GM18873 (cell line): Measurements from ENCODE around the gene KCNMA1.

Experiments
- ATAC-seq: cut with Tn5 transposase; IDR thresholded peaks from one replicate; pipeline ENCODE4 v1.9.1; 2021; ENCODE audit warnings: mild to moderate bottlenecking, moderate library complexity, moderate number of reproducible peaks; ENCODE audit not compliant: unreplicated experiment, low FRiP score

The KCNMA1 gene

DNA sequence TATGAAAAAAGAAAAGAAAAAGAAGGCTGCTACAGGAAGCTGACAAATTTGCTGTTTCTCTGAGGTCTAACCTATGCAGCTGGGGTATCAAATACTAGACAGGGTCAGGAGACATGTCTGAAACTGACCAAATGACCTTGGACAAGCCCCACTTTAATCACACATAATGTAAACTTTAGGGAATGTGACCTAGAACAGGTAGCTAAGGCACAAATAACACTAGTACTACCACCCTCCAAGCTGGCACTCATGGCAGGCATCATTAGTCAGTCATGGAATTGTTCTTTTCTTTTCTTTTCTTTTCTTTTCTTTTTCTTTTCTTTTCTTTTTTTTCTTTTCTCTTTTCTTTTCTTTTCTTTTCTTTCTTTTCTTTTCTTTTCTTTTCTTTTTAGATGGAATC lies 250.4 kb downstream of the KCNMA1 start:
- ATAC-seq, result no peak

DNA sequence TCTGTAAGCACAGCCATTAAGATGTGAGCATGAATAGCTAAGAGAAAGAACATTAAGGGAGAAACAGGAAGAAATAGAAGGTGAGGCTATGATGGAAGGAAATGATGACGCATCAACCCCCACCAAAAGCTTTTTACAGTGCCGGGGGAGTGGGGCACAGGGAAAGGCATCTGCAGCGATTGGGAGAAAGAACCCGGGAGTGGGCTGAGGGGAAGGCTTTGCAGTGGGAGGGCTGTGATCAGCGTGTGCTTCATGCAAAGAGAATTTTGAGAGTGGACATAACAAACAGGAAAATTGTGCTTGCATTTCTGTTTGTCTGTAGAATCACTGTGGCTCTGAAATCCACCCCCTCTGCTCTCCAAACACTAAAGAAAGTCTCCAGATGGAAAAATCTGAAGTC lies 250.8 kb downstream of the KCNMA1 start:
- no peak for ATAC-seq

DNA sequence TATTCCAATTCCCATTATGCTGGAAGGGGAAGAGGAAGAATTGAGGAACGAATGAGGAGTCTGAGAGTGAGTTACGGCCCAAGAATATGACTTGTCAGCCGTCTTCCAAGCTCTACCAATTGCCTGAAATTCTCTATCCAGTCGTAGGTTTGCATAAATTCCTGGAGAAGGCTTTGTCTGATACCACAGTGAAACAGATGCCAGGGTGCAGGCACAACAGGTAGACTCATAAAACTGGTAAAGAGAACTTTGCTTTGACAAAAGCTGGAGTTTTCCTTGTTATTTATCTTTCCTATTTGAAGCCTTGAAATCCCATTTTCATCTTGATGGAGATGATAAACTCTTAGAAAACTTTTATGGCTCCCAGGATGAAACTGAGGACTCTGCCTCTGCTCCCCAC lies 251.2 kb downstream of the KCNMA1 start:
- ATAC-seq, result no peak

DNA sequence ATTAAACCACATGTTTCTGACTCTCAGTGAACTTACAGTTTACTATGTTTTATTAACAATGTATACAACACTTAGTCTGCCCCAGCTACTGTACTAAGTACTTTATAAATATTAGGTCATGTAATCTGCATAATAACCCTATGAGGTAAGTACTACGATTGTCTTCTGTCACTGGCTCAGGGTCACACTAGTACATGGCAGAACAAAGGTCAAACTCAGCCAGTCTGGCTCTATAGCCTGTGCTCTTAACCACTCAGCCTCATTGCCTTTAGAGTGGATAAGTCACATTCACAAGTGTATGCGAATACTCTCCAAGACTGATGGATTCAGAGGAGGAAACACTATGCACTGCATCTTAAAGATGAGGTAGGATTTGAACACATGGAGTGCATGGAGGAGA lies 252.3 kb downstream of the KCNMA1 start:
- no peak for ATAC-seq

DNA sequence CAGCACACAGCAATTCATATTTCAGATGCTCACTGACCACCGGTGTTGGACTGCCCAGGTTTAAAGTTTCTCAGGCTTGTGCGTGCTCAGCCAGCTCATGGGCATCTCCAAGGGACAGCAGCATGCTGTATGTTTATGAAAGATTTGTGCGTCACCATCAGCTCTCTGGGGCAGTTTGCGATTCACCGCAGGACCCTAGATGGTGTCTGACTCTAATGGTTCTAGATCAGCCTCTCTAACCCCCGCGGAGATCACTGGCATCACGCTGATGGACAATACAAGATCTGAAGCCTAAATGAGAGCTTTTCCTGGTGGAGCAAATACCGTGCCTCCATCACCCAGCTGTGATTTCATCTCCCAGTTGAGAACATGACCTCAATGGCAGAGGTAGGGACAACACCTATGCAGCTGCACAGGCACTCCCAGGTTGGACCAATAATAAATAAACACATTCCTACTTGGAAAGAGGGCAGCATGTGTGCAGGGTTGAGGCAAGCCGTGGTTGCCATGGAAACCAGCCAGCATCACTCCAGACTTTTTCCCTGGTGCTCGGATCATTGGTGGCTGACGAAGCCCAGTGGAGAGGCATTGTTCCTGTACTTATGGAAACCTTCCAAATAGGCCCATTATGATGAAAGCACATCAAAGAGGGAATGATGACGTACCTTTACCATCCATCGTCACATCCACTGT lies 253.6 kb downstream of the KCNMA1 start:
- ATAC-seq, result no peak

DNA sequence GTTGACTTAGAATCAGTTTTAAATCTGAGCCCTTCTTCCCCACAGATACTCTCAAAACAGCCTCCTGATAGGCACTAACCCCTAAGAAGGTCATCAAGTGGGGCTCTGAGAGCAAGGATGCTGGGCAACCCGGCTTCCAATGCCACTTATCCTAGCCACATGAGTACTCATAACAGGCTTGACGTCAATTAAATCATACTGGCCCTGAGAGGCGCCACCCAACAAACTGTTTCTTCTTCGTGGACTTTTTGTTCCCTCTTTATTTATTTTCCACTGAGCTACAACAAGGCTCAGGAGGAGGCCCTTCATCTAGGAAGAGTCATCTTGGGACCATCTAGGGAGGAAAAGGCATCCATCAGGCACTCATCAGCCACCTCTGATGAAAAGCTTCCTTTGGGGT lies 255.9 kb downstream of the KCNMA1 start:
- ATAC-seq, result no peak

DNA sequence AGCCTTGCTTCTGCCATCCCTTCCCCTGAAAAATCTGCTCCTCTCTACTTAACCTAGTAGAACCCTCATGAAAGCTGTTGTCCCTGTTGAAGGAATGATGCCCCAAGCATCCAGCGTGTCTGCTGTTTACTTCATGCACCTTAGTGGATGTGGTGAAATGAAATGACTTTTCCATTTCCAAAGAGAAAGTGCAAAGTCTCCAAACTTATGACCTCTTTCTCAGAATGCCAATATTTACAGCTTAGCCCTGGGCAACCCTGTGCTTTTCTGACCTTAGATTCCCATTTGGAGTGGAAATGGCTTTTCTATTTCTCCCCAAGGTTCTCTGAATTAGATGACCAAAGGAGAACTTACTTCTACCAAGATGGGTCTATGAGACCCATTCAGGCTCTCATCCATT lies 256.9 kb downstream of the KCNMA1 start:
- no peak for ATAC-seq

DNA sequence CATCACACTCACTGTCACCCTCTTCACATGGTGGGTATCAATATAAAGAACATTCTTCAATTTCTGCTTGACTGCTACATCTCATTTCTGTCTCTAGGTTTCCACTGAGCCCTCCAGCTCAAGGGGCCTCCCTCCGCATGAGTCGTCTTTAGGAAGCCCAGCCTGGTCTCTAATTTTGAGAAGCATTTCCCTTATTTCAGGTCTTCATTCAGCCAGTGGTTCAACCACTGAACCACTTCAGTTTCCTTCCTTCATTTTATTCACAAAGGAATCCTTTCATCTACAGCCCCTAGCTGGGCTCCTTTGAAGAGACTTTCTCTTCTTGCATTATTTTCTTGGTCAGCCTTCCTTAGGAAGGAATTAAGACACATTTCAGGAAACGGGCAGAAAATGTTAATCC lies 257.4 kb downstream of the KCNMA1 start:
- no peak for ATAC-seq

DNA sequence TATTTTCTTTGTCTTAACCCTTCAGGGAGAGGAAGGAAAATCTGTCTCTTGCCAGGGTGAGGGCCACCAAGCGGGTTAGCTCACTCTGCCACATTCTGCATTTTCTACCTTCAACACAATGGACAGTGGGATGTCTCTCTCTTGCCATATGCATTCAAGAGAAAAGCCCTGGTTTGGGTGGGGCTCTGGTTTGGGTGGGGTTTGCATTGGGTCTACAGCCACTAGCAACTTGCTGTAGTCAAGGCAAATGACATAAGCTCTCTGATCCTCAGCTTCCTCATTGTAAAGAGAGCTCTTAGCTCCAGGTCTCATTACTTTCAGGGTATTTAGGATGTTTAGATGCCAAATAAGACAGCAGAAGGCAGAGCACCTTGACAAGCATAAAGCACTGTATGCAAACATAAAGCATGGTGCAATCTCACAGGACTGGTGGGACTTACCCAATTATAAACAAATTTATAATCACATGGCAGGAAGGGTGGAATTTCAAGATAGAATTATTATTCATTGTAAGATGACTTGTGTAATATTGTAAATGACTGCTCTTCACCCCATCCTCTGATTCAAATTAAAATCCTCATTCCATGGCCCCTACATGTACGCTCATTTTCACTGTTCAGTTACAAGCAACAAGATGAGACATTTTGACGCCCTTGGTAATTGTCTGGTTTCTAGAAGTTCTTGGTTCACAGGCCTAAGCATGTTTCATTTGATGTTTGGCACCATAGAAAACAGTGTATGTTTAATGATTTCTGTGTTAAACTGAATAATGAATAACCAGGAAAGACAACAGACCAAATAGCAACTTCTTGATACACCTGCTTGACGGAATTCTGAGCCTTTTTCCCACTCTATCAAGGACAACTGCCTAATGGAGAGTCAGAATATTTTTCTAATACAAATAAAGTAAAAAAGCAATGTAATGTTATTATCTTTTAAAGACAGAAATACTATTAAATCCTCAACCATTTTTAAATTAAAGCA lies 258.9 kb downstream of the KCNMA1 start:
- ATAC-seq, result no peak

DNA sequence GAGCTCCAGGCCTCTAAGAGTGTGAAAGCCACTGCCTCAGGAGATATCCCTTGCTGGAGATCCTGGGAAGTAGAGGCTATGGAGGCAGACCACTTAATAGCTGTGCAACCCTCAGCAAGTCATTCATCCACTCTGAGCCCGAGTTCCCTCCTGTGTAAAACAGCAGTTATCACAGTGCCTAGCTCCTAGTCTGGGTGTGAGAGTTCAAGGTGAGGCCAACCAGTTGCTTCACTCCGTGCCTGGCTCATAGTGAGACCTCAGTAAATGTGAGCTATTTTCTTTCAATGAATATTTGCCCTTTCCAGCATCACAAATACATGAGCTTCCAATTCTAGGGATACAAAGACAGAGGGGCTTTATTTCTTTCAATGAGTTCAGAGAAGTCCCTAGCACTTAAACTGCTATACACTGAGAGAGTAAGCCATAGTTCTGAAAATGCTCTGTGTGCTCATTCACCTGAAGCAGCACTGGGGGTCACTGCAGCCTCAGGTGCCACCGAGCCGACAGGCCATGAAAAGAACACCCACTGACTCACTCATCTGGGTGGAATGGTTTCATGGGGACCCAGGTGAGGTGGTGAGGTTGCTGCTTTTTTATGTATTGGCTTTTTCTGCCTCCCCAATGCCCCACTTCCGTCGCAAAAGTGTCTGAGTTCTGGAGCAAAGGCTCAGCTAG lies 259.8 kb downstream of the KCNMA1 start:
- no peak for ATAC-seq

DNA sequence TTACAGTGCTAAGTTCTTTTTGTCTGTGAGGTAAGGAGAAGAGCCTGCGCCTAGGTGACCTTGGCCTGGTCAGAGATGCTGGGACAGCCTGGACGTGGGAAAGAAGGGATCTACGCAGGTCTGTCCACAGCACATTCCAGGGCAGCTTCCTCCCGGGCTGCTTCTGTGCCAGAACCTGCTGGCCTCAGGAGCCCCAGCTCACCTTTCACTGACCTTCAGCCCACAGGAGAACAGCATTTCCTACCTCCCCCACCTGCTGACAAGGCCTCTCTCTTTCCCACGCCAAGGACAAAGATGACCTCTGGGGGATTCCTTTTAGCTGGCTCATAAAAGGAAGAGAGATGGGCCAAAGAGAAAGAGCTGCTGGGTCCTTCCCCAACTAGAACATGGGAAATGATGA lies 260.6 kb downstream of the KCNMA1 start:
- no peak for ATAC-seq

DNA sequence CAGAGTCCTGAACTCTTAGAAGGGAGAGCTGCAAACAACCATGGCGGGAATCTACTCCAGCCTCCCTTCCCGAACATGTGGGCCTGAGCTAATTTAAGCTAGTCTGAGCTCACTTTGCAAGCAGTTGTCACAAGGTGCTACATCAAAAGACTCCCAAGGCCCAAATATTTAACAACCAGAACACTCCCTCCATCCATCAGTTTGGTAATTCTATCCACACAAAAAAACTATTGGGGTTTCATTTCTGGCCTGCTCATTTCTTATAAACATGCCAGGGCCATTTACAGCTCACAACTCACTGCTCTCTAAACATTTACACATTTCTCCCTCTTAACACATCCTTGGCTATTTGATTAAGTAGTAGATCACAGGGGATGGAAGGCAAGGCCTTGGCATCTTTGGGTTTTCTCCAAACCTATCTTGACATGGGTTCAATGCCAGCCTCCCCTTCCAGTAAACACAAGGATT lies 263.4 kb downstream of the KCNMA1 start:
- no peak for ATAC-seq

DNA sequence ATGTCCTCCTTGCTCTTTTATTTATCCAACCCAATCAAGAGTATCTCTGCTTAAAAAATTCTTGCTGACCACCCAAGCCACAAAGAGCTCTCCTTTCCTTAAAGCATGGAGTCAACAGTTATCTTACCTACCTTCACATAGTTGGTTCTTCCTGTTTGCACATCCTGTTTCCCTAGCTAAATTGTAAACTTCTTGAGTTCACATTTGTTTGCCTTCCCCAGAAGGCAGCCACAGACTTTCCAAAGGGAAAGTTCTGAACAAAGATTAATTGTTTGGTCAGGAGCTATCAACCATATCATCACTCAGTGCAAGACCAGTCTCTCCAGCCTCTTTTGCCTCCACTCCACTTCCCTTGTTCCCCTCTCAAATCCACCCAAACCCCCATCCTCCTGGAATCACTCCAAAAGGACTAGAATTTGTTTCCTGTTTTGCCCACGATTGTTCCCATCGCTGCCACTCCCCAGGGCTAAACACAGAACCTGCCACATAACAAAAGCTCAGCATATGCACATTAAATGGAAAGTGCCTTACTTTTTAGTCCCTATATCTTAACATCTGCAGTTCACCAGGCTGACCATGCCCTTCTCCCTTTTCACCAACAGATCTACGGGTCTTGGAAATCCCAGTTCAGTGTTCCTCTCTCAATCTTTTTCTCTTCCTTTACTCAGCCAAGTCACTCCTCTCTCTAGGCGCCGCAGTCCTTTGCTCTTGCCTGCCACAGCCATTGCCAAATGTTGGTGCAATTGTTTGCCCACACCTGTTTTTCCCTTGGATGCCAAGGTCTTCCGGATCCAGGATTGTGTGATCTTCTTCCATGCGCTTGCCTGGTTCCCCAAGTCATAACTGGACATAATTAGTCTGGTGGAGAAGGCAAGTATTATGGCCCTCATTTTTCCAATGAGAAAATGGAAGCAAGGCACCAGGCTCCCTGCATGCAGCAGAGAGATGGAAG lies 265.5 kb downstream of the KCNMA1 start:
- no peak for ATAC-seq

DNA sequence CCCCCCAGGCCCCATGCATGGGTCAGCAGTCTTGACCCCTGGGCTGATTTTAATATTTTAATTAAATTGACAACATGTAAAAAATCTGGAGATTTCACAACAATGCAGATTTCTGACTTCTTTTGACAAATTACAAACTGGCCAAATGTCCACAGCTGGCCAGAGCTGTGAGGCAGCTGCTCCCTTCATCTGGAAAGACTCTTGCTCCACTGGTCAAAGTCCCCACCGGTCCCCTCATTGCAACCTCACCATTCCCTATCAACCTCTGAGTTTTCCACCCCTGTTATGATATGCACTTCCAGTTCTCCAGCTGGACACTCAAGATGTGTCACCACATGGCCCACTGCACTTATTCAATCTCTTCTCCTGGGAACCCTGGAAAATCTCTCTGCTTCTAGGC lies 266.2 kb downstream of the KCNMA1 start:
- ATAC-seq, result no peak

DNA sequence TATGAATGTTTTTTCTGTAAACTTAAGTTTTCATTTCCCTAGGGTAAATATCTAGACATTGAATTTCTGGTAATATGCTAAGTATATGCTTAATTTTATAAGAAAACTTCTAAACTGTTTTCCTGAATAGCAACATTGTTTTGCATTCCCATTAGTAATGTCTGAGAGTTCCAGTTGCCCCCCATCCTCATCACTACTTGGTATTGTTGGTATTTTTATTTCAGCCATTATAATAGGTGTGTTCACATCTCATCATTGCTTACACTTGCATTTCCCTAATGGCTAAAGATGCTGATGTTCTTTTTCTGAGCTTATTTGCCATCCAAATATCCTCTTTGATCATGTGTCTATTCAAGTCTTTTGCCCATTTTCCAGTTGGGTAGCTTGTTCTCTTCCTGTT lies 269.6 kb downstream of the KCNMA1 start:
- ATAC-seq, result no peak

DNA sequence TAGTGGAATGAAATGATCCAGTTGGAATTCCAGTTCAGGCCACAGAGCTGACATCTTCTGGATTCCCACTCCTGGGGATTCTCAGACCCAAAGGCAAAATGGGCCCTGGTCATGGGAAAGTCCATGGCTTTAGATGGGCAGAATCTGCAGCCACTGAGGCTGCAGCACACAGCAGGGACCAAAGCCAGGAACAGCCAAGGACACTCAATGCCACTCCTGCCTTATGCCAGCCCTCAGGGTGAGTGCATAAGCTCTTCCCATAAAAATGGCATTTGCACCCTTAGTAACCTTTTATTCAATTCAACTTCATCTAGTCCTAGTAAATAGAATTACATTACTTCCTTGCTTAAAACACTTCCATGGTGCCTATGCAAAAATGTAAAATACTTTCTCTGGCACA lies 274.4 kb downstream of the KCNMA1 start:
- ATAC-seq, result no peak

DNA sequence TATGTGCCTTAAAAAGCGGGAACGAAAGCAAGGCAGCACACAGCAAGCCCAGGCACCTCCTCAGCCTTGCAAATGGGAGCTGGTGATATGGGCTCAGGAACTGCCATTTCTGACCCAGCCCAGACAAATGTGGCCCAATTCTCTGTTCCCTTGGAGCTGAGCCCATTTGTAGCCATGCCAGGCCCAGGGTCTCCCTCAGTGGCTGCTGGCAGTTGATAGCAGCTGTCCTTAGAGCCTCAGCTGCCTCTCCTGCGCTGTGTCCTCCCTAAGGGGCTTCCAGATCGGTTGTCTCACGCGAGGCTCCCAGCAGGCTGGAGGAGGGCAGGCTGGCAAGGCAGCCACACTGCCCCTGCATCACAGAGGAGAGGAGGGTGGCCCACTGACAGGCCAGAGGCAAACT lies 275.8 kb downstream of the KCNMA1 start:
- no peak for ATAC-seq

DNA sequence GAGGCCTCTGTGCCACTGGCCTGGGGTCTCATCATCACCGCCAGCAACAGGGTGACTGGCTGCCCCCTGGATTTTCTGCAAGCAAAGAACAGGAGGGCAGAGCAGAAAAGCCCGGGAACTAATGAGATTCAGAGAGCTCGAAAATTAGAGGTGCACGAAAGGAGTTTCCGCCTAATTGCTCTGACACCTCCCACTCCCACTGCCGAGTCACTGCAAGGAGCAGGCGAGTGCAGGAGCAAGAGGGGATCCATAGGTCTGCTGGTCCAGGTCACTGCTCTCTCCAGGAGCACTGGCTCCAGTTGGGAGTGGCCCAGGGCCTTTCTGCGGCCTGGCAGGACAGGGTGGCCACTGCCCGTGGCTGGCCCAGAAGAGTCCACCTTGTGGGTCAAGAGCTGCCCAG lies 276.2 kb downstream of the KCNMA1 start:
- ATAC-seq, result no peak

DNA sequence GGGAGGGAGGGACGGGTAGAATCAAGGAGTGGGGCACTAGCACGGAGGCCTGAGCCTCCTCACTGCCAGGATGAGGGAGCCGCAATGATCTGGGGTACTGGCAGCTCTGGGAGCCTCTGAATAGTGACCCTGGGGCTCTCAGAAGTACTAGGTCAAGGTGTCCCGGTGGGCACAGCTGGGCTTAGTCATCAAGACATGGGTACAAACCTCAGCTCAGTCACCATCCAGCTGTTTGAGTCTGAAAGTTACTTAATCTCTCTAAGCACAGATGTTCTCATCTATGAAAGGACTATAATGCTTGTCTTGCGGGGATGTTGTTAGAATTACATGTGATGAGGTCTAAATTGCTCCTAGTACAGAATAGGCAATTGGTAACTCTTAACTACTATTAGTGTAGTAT lies 276.8 kb downstream of the KCNMA1 start:
- no peak for ATAC-seq

DNA sequence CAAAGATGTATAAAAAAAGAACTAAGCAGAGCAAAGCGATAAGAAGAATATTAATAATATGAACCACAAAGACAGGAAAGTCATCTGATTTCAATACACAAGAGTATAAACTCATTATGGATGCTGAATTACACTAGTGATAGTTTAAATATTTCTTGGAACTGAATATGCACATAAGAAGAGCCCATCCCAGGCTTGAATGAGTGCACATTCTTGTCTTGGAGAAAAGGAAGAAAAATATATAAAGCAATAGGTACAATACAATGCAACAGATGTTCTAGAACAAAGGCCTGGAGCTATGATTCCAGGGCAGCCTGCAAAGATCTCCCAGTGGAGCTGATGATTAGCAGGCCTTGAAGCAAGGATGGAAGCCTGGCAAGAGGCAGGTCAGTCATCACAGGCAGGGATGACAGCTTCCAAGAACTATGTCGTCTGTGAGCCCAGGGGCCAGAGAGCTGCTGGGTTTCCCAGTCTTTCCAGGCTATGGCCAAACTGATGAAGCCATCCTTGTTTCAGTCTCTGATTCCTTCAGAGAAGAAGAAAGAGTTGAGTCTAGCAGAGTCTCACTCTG lies 277.6 kb downstream of the KCNMA1 start:
- no peak for ATAC-seq
